ENCODE measurements around the gene OMP.
"Not testable (repeated sequence)": the region's sequence is repeated elsewhere in the genome, so short reads cannot be mapped to it uniquely, and the experiment has no call there.

The OMP gene

GRCh38 chr11:77086521-77087472 is 15.8 kb upstream of the OMP start:
- DNase-seq = peak in 8 of 56 donors; percentile 20 to 42 (median 29)

GRCh38 chr11:77087723-77088225 is 14.9 kb upstream of the OMP start:
- no peak for DNase-seq

- no peak for DNase-seq
These were observed 14.2 kb upstream of the OMP start for GRCh38 chr11:77088236-77089003.

- DNase-seq = no peak
These were observed 13.6 kb upstream of the OMP start for GRCh38 chr11:77089004-77089545.

- no peak for DNase-seq
These were observed 12.6 kb upstream of the OMP start for GRCh38 chr11:77090046-77090372.

GRCh38 chr11:77090373-77091111 is 12.1 kb upstream of the OMP start:
- no peak for DNase-seq

- DNase-seq = peak in 47 of 56 donors; percentile 19 to 82 (median 54)
These were observed 11.3 kb upstream of the OMP start for GRCh38 chr11:77091146-77091940.

GRCh38 chr11:77092382-77092781 is 10.3 kb upstream of the OMP start:
- DNase-seq = peak in 16 of 56 donors; percentile 9 to 51 (median 30)

GRCh38 chr11:77093056-77093891 is 9.4 kb upstream of the OMP start:
- DNase-seq = no peak

GRCh38 chr11:77093987-77094840 is 8.4 kb upstream of the OMP start:
- DNase-seq = peak in 1 of 56 donors; percentile 34

GRCh38 chr11:77094841-77095365 is 7.7 kb upstream of the OMP start:
- DNase-seq = no peak

- DNase-seq = no peak
These were observed 6.8 kb upstream of the OMP start for GRCh38 chr11:77095551-77096490.

- no peak for DNase-seq
These were observed 6.0 kb upstream of the OMP start for GRCh38 chr11:77096591-77097019.

- DNase-seq = not testable (repeated sequence)
These were observed 5.5 kb upstream of the OMP start for GRCh38 chr11:77097180-77097579.

- DNase-seq = no peak
These were observed 2.2 kb upstream of the OMP start for GRCh38 chr11:77100166-77101042.

- no peak for DNase-seq
These were observed 1.6 kb upstream of the OMP start for GRCh38 chr11:77101043-77101537.

Measured in amygdala (tissue), 56 donors.